GM21717 (cell line): ENCODE data around the gene NMT2.
A peak's percentile ranks its signal among the peaks of the same experiment; 100 is the strongest.

Experiments used
- ATAC-seq: cut with Tn5 transposase; IDR thresholded peaks from one replicate; pipeline ENCODE4 v1.9.1; 2021; ENCODE audit warnings: mild to moderate bottlenecking, moderate library complexity; ENCODE audit not compliant: unreplicated experiment

The NMT2 gene

GRCh38 chr10:15144788-15145187, 23.7 kb downstream of the NMT2 start:
- no peak for ATAC-seq

- peak; percentile 88 for ATAC-seq
Observed at GRCh38 chr10:15141136-15142054, 27.1 kb downstream of the NMT2 start.

- no peak for ATAC-seq
Observed at GRCh38 chr10:15140698-15141097, 27.8 kb downstream of the NMT2 start.

GRCh38 chr10:15137636-15138035, 30.9 kb downstream of the NMT2 start:
- no peak for ATAC-seq

- ATAC-seq = no peak
Observed at GRCh38 chr10:15137036-15137359, 31.5 kb downstream of the NMT2 start.

GRCh38 chr10:15136129-15137035, 32.1 kb downstream of the NMT2 start:
- no peak for ATAC-seq

- no peak for ATAC-seq
Observed at GRCh38 chr10:15131330-15131729, 37.2 kb downstream of the NMT2 start.

- ATAC-seq = no peak
Observed at GRCh38 chr10:15124908-15125307, 43.6 kb downstream of the NMT2 start.

- ATAC-seq = no peak
Observed at GRCh38 chr10:15124190-15124589, 44.3 kb downstream of the NMT2 start.

GRCh38 chr10:15123749-15124184, 44.7 kb downstream of the NMT2 start:
- no peak for ATAC-seq

GRCh38 chr10:15122477-15123030, 45.9 kb downstream of the NMT2 start:
- ATAC-seq = peak; percentile 87

- no peak for ATAC-seq
Observed at GRCh38 chr10:15121707-15122106, 46.8 kb downstream of the NMT2 start.

- no peak for ATAC-seq
Observed at GRCh38 chr10:15120523-15120922, 48.0 kb downstream of the NMT2 start.

- ATAC-seq = no peak
Observed at GRCh38 chr10:15118615-15119014, 49.9 kb downstream of the NMT2 start.

- no peak for ATAC-seq
Observed at GRCh38 chr10:15116225-15116624, 52.3 kb downstream of the NMT2 start.

GRCh38 chr10:15113766-15114165, 54.7 kb downstream of the NMT2 start:
- no peak for ATAC-seq

GRCh38 chr10:15112657-15113056, 55.8 kb downstream of the NMT2 start:
- ATAC-seq = no peak

GRCh38 chr10:15106352-15107013, 62.0 kb downstream of the NMT2 start:
- ATAC-seq = peak; percentile 79

- ATAC-seq = no peak
Observed at GRCh38 chr10:15103513-15103912, 65.0 kb downstream of the NMT2 start.

GRCh38 chr10:15099886-15100285, 68.6 kb downstream of the NMT2 start:
- ATAC-seq = no peak
